ENCODE measurements around the gene PNMT. TPM values are rescaled to one million over a fixed set of nuclear protein-coding genes. Genes with fewer than 3 reads are reported as not detected.

PNMT gene
- total RNA-seq, 1 donor from 2014 or later, result 2.4 TPM

- Mint-ChIP-seq H3K27ac (ENCODE audit: unreplicated experiment) (no peak overlapping the region), H3K4me1 (ENCODE audit: unreplicated experiment) (peaks cover 24% of the 10 kb centered on the region), H3K36me3 (ENCODE audit: unreplicated experiment) (no peaks in the 10 kb centered on the region), H3K4me3 (ENCODE audit: unreplicated experiment) (no peak overlapping the region), H3K9me3 (ENCODE audit: unreplicated experiment) (no peaks in the 10 kb centered on the region), H3K27me3 (ENCODE audit: unreplicated experiment) (peaks cover 17% of the 10 kb centered on the region)
- peak; percentile 78 for TF ChIP-seq CTCF (IDR thresholded peaks at IDR 0.05)
- DNase-seq (ENCODE audit: extremely low spot score, unreplicated experiment), result no peak
These were observed 33.8 kb upstream of the PNMT start for GRCh38 chr17:39634384-39634871.

- Mint-ChIP-seq H3K27ac (ENCODE audit: unreplicated experiment) (no peak overlapping the region), H3K4me1 (ENCODE audit: unreplicated experiment) (peaks cover 33% of the 10 kb centered on the region), H3K9me3 (ENCODE audit: unreplicated experiment) (no peaks in the 10 kb centered on the region), H3K36me3 (ENCODE audit: unreplicated experiment) (no peaks in the 10 kb centered on the region), H3K4me3 (ENCODE audit: unreplicated experiment) (peak overlapping the region; percentile 6), H3K27me3 (ENCODE audit: unreplicated experiment) (peaks cover 12% of the 10 kb centered on the region)
- DNase-seq (ENCODE audit: extremely low spot score, unreplicated experiment), result no peak
- no peak for TF ChIP-seq CTCF (IDR thresholded peaks at IDR 0.05)
These were observed 32.6 kb upstream of the PNMT start for GRCh38 chr17:39635614-39636176.

- H3K9me3 Mint-ChIP-seq (ENCODE audit: unreplicated experiment), result no peaks in the 10 kb centered on the region
- no peak for TF ChIP-seq CTCF (IDR thresholded peaks at IDR 0.05)
- H3K27ac Mint-ChIP-seq (ENCODE audit: unreplicated experiment), result peak overlapping the region; percentile 62
- H3K36me3 Mint-ChIP-seq (ENCODE audit: unreplicated experiment), result no peaks in the 10 kb centered on the region
- DNase-seq (ENCODE audit: extremely low spot score, unreplicated experiment), result no peak
- H3K4me1 Mint-ChIP-seq (ENCODE audit: unreplicated experiment), result peaks cover 34% of the 10 kb centered on the region
- H3K4me3 Mint-ChIP-seq (ENCODE audit: unreplicated experiment), result peak overlapping the region; percentile 81
- peaks cover 6% of the 10 kb centered on the region for H3K27me3 Mint-ChIP-seq (ENCODE audit: unreplicated experiment)
These were observed 31.7 kb upstream of the PNMT start for GRCh38 chr17:39636587-39636926.

- Mint-ChIP-seq H3K4me1 (ENCODE audit: unreplicated experiment) (peaks cover 37% of the 10 kb centered on the region), H3K27ac (ENCODE audit: unreplicated experiment) (peak within 1 kb of the TSS; percentile 62), H3K9me3 (ENCODE audit: unreplicated experiment) (no peaks in the 10 kb centered on the region), H3K4me3 (ENCODE audit: unreplicated experiment) (peak within 1 kb of the TSS; percentile 81), H3K27me3 (ENCODE audit: unreplicated experiment) (peaks cover under 1% of the 10 kb centered on the region), H3K36me3 (ENCODE audit: unreplicated experiment) (no peaks in the 10 kb centered on the region)
- DNase-seq (ENCODE audit: extremely low spot score, unreplicated experiment), result peak; percentile 94
- TF ChIP-seq CTCF (IDR thresholded peaks at IDR 0.05), result no peak
These were observed 31.1 kb upstream of the PNMT start, which contains the start of gene STARD3 for GRCh38 chr17:39636927-39637736. Gene STARD3 (plus strand): TSS chr17:39637144. CDS start chr17:39653532, 16,388 bp downstream.

- H3K4me1 Mint-ChIP-seq (ENCODE audit: unreplicated experiment), result peaks cover 49% of the 10 kb centered on the region
- DNase-seq (ENCODE audit: extremely low spot score, unreplicated experiment), result no peak
- peak overlapping the region; percentile 62 for H3K27ac Mint-ChIP-seq (ENCODE audit: unreplicated experiment)
- H3K9me3 Mint-ChIP-seq (ENCODE audit: unreplicated experiment), result no peaks in the 10 kb centered on the region
- TF ChIP-seq CTCF (IDR thresholded peaks at IDR 0.05), result no peak
- no peaks in the 10 kb centered on the region for H3K27me3 Mint-ChIP-seq (ENCODE audit: unreplicated experiment)
- H3K36me3 Mint-ChIP-seq (ENCODE audit: unreplicated experiment), result no peaks in the 10 kb centered on the region
- H3K4me3 Mint-ChIP-seq (ENCODE audit: unreplicated experiment), result peak overlapping the region; percentile 81
These were observed 29.9 kb upstream of the PNMT start for GRCh38 chr17:39638317-39638716.

Data from osteocyte (in vitro differentiated cells).